AG04449 (cell line): ENCODE results near the gene HSD3B1.
"Not testable (repeated sequence)": the region's sequence is repeated elsewhere in the genome, so short reads cannot be mapped to it uniquely, and the experiment has no call there.

ENCODE experiments used
- CTCF ChIA-PET: fragments of 350-600 bp; formaldehyde crosslinking; extraction: SDS; loops from one replicate; lab custom pipeline; 2021; ENCODE audit warnings: antibody characterized with exemption; lab: Yijun Ruan, JAX
- POLR2A ChIA-PET: fragments of 400-600, 350-600 bp; formaldehyde crosslinking; extraction: SDS; loops from one replicate; lab custom pipeline; 2020; ENCODE audit warnings: antibody characterized with exemption, inconsistent platforms; lab: Yijun Ruan, JAX
- DNase-seq: peaks from one replicate; pipeline ENCODE4 v3.0.0-alpha.2; 2010; ENCODE audit warnings: low read depth, low spot score
- H3K4me3 ChIP-seq: 2 replicates; pipeline ENCODE4 v1.5.1; 2011; ENCODE audit warnings: low read depth, mild to moderate bottlenecking, control low read depth, low read length
- CTCF ChIP-seq: IDR thresholded peaks from one replicate; pipeline ENCODE4 v1.5.1; 2011; ENCODE audit warnings: mild to moderate bottlenecking, moderate library complexity, low read length, control low read depth, inconsistent platforms; ENCODE audit not compliant: insufficient read depth; ENCODE audit errors: missing control alignments

HSD3B1 gene

GRCh38 chr1:119504831-119505230, 2.2 kb upstream of the HSD3B1 start:
- ChIA-PET CTCF (no interaction called here), POLR2A (no interaction called here)
- DNase-seq: no peak
- TF ChIP-seq CTCF: no peak
- H3K4me3 ChIP-seq: no peak overlapping the region

- TF ChIP-seq CTCF: no peak
- no peak overlapping the region for H3K4me3 ChIP-seq
- DNase-seq: no peak
- CTCF ChIA-PET: interaction anchor here (1.0 kb wide), 1 partner anchor 166 kb away, joined by 3 read pairs; no protein-coding TSS in a partner anchor
- POLR2A ChIA-PET: no interaction called here
Measured at GRCh38 chr1:119510046-119510445, 3.0 kb downstream of the HSD3B1 start.

- TF ChIP-seq CTCF: no peak
- H3K4me3 ChIP-seq: no peak overlapping the region
- CTCF ChIA-PET: no interaction called here
- DNase-seq: no peak
- POLR2A ChIA-PET: no interaction called here
Measured at GRCh38 chr1:119515221-119515620, 8.2 kb downstream of the HSD3B1 start.

- no peak overlapping the region for H3K4me3 ChIP-seq
- ChIA-PET CTCF (no interaction called here), POLR2A (no interaction called here)
- TF ChIP-seq CTCF: no peak
- no peak for DNase-seq
Measured at GRCh38 chr1:119516247-119516646, 9.2 kb downstream of the HSD3B1 start.

GRCh38 chr1:119516680-119517079, 9.7 kb downstream of the HSD3B1 start:
- TF ChIP-seq CTCF: no peak
- CTCF ChIA-PET: no interaction called here
- POLR2A ChIA-PET: no interaction called here
- H3K4me3 ChIP-seq: no peak overlapping the region
- no peak for DNase-seq

- DNase-seq, CTCF ChIA-PET, H3K4me3 ChIP-seq, POLR2A ChIA-PET: not testable (repeated sequence)
Measured at GRCh38 chr1:119517667-119518066, 10.7 kb downstream of the HSD3B1 start.

GRCh38 chr1:119531606-119532323, 24.8 kb downstream of the HSD3B1 start:
- POLR2A ChIA-PET: no interaction called here

More at GRCh38 chr1:119531606-119532323, 24.8 kb downstream of the HSD3B1 start:
- peak; percentile 12 for DNase-seq
- H3K4me3 ChIP-seq: no peak overlapping the region
- TF ChIP-seq CTCF: no peak
- CTCF ChIA-PET: no interaction called here
